SK-N-SH (cell line): Measurements from ENCODE around the gene ERC2. TPM values are rescaled to one million over a fixed set of nuclear protein-coding genes. Genes with fewer than 3 reads are reported as not detected.

Source experiments
- CTCF ChIA-PET: fragments of 300-600, 350-600 bp; formaldehyde crosslinking; extraction: SDS; loops from one replicate; lab custom pipeline; 2021; lab: Yijun Ruan, JAX
- POLR2A ChIA-PET: fragments of 350-600 bp; sonication (Branson Sonifier 250); formaldehyde crosslinking; extraction: SDS; loops from one replicate; lab custom pipeline; 2020; ENCODE audit warnings: antibody characterized with exemption, inconsistent platforms; lab: Yijun Ruan, JAX
- DNase-seq: peaks from one replicate; pipeline ENCODE4 v3.0.0; 2012
- H2AFZ ChIP-seq: fragments of 200-600 bp; sonication (generic); 2 replicates; pipeline ENCODE4 v1.8.1; 2016; ENCODE audit warnings: antibody characterized with exemption, mild to moderate bottlenecking, low read depth
- H3F3A ChIP-seq: fragments of 200-600 bp; sonication (generic); replicated peaks from 2 replicates; pipeline ENCODE3; 2016; ENCODE audit warnings: antibody characterized with exemption, mild to moderate bottlenecking; ENCODE audit not compliant: insufficient read depth
- H3K27ac ChIP-seq, 2 experiments: fragments of 200-500 bp in 1 of 2; fragments of 200-600 bp in 1 of 2; sonication (Bioruptor generic) in 1 of 2; sonication (generic), shearing (Covaris generic) in 1 of 2; 2 replicates each; pipeline versions ENCODE4 v1.5.1 to v1.6.1; 2014 to 2016; ENCODE audit warnings: low read depth in 2 of 2, inconsistent platforms in 1 of 2, low read length in 1 of 2, mild to moderate bottlenecking in 1 of 2, mixed read lengths in 1 of 2
- H3K27me3 ChIP-seq: fragments of 200-600 bp; sonication (generic), shearing (Covaris generic); 2 replicates; pipeline ENCODE4 v1.6.1; 2016; ENCODE audit warnings: mixed run types; ENCODE audit not compliant: insufficient read depth
- H3K36me3 ChIP-seq, 2 experiments: fragments of 200-500 bp in 1 of 2; fragments of 200-600 bp in 1 of 2; sonication (Bioruptor generic) in 1 of 2; sonication (generic) in 1 of 2; replicated peaks in 1 of 2; 2 replicates each; pipeline versions ENCODE3 to v1.5.1; 2014 to 2016; ENCODE audit warnings: low read length in 1 of 2, mild to moderate bottlenecking in 1 of 2; ENCODE audit not compliant: insufficient read depth in 2 of 2, control insufficient read depth in 1 of 2
- H3K4me1 ChIP-seq, 2 experiments: fragments of 200-500 bp in 1 of 2; fragments of 200-600 bp in 1 of 2; sonication (Bioruptor generic) in 1 of 2; sonication (generic), shearing (Covaris generic) in 1 of 2; 2 replicates each; pipeline versions ENCODE4 v1.5.1 to v1.6.1; 2014 to 2016; ENCODE audit warnings: low read depth in 1 of 2, low read length in 1 of 2, mixed run types in 1 of 2; ENCODE audit not compliant: insufficient read depth in 2 of 2, control insufficient read depth in 1 of 2
- H3K4me2 ChIP-seq: fragments of 200-600 bp; sonication (generic), shearing (Covaris generic); 2 replicates; pipeline ENCODE4 v1.6.1; 2017; ENCODE audit warnings: mixed run types
- H3K4me3 ChIP-seq, 2 experiments: fragments of 200-500 bp in 1 of 2; fragments of 200-600 bp in 1 of 2; sonication (Bioruptor generic) in 1 of 2; sonication (generic), shearing (Covaris generic) in 1 of 2; 2 replicates each; pipeline versions ENCODE4 v1.5.1 to v1.8.1; 2014 to 2016; ENCODE audit warnings: low read depth in 2 of 2, inconsistent platforms in 1 of 2, low read length in 1 of 2, mild to moderate bottlenecking in 1 of 2, mixed read lengths in 1 of 2, moderate library complexity in 1 of 2
- H3K79me2 ChIP-seq: fragments of 200-600 bp; sonication (generic); 2 replicates; pipeline ENCODE4 v1.8.1; 2017; ENCODE audit warnings: mild to moderate bottlenecking; ENCODE audit not compliant: insufficient read depth
- H3K9ac ChIP-seq: fragments of 200-600 bp; sonication (generic); 2 replicates; pipeline ENCODE4 v1.6.1; 2017; ENCODE audit warnings: mixed run types
- H3K9me2 ChIP-seq: fragments of 200-600 bp; sonication (generic); 2 replicates; pipeline ENCODE4 v1.6.1; 2017; ENCODE audit warnings: mixed run types
- H3K9me3 ChIP-seq: fragments of 200-600 bp; sonication (generic); 2 replicates; pipeline ENCODE4 v1.6.1; 2017; ENCODE audit warnings: mixed run types, mild to moderate bottlenecking, moderate library complexity
- H4K20me1 ChIP-seq: fragments of 200-600 bp; sonication (generic); 2 replicates; pipeline ENCODE4 v1.6.1; 2017; ENCODE audit warnings: mild to moderate bottlenecking, mixed run types; ENCODE audit not compliant: insufficient read depth
- ELF1 ChIP-seq: IDR thresholded peaks from 2 replicates; pipeline ENCODE4 v1.4.0; 2012
- FOXJ3 ChIP-seq: sonication (generic); formaldehyde crosslinking; IDR thresholded peaks from 2 replicates; pipeline ENCODE4 v1.5.1; 2020; ENCODE audit warnings: mild to moderate bottlenecking, missing genetic modification reagents
- MEF2A ChIP-seq: IDR thresholded peaks from 2 replicates; pipeline ENCODE4 v1.4.0; 2012; ENCODE audit warnings: low read depth, borderline replicate concordance
- PBX3 ChIP-seq: IDR thresholded peaks from 2 replicates; pipeline ENCODE4; 2012
- USF1 ChIP-seq: IDR thresholded peaks from 2 replicates; pipeline ENCODE4 v1.4.0; 2012; ENCODE audit warnings: low read depth, borderline replicate concordance
- WGBS: methylation state at CpG from one replicate; pipeline ENCODE4 v1.1.6; 2017; ENCODE audit warnings: low lambda C conversion rate; 5-methylcytosine and 5-hydroxymethylcytosine counted together
- polyA plus RNA-seq, 3 experiments: library from polyadenylated mRNA; depleted of rRNA; stranded (reverse); fragments of >200 nt; gene quantifications; 2 replicates each; pipeline ENCODE4 v1.2.3, GENCODE V29; 2012
- TF ChIP-seq, protein P1 (sequence below): fragments of 150-350 bp; IDR thresholded peaks from 2 replicates; pipeline ENCODE4 v1.6.1; 2017; ENCODE audit warnings: antibody characterized with exemption, low read length, low read depth, borderline replicate concordance

Gene ERC2
- polyA plus RNA-seq, 1 of the 3 experiments (the other 2 are of a cell fraction), result 1.6 TPM

GRCh38 chr3:55902221-55902900 is 565.9 kb downstream of the ERC2 start:
- WGBS, result 73% methylated on average over 12 of the region's 14 CpGs
- CTCF ChIA-PET, result interaction anchor here (1.0 to 1.5 kb wide), 4 partner anchors 20 to 1961 kb away, joined by 3 read pairs; partner anchors contain the start of gene WNT5A
- no peak overlapping the region for H2AFZ ChIP-seq
- H3K9me2 ChIP-seq, result no peaks in the 10 kb centered on the region
- H3K4me1 ChIP-seq, result peaks cover 0 to 5% of the 10 kb centered on the region in 2 experiments; a peak in 1 of 4 replicates
- no peak for TF ChIP-seq PBX3
- TF ChIP-seq ELF1, result no peak
- H3K4me3 ChIP-seq, result no peak overlapping the region
- POLR2A ChIA-PET, result no interaction called here
- DNase-seq, result no peak
- H3K79me2 ChIP-seq, result no peaks in the 10 kb centered on the region
- H3K9me3 ChIP-seq, result no peaks in the 10 kb centered on the region
- H3F3A ChIP-seq, result no peaks in the 10 kb centered on the region
- H3K4me2 ChIP-seq, result no peak overlapping the region
- no peaks in the 10 kb centered on the region for H3K27me3 ChIP-seq
- H4K20me1 ChIP-seq, result no peaks in the 10 kb centered on the region
- no peak overlapping the region for H3K9ac ChIP-seq
- H3K36me3 ChIP-seq, result no peaks in the 10 kb centered on the region
- H3K27ac ChIP-seq, result no peak overlapping the region

GRCh38 chr3:55899887-55900286 is 568.4 kb downstream of the ERC2 start:
- no peak overlapping the region for H3K4me2 ChIP-seq
- DNase-seq, result no peak
- CTCF ChIA-PET, result interaction anchor here (1.0 kb wide), 1 partner anchor 14 kb away, joined by 3 read pairs; no protein-coding TSS in a partner anchor

More at GRCh38 chr3:55899887-55900286, 568.4 kb downstream of the ERC2 start:
- Histone ChIP-seq H3K9me2 (no peaks in the 10 kb centered on the region), H3K79me2 (no peaks in the 10 kb centered on the region), H3K4me3 (no peak overlapping the region), H3K9me3 (no peaks in the 10 kb centered on the region), H3F3A (no peaks in the 10 kb centered on the region)
- TF ChIP-seq FOXJ3 (CRISPR knock-in tag) (no peak), USF1 (no peak), MEF2A (no peak)
- TF ChIP-seq, protein P1, sequence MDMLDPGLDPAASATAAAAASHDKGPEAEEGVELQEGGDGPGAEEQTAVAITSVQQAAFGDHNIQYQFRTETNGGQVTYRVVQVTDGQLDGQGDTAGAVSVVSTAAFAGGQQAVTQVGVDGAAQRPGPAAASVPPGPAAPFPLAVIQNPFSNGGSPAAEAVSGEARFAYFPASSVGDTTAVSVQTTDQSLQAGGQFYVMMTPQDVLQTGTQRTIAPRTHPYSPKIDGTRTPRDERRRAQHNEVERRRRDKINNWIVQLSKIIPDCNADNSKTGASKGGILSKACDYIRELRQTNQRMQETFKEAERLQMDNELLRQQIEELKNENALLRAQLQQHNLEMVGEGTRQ, result no peak
- TF ChIP-seq, all 33 proteins: peak for 0
- no peaks in the 10 kb centered on the region for H3K36me3 ChIP-seq
- H2AFZ ChIP-seq, result no peak overlapping the region
- H3K27me3 ChIP-seq, result no peaks in the 10 kb centered on the region
- H3K9ac ChIP-seq, result no peak overlapping the region
- no peak overlapping the region for H3K27ac ChIP-seq
- no peaks in the 10 kb centered on the region for H4K20me1 ChIP-seq
- POLR2A ChIA-PET, result no interaction called here
- WGBS, result 67% methylated on average over 3 of the region's 3 CpGs
- H3K4me1 ChIP-seq, result peaks cover 0 to 6% of the 10 kb centered on the region in 2 experiments; a peak in 1 of 4 replicates
